HG03175 (cell line): ENCODE measurements around the gene PNISR.

Experiments
- ATAC-seq: cut with Tn5 transposase; IDR thresholded peaks from one replicate; pipeline ENCODE4 v1.9.1; 2021; ENCODE audit warnings: mild to moderate bottlenecking, moderate library complexity; ENCODE audit not compliant: unreplicated experiment

Gene PNISR

GRCh38 chr6:99407076-99407475 lies 18.0 kb downstream of the PNISR start:
- ATAC-seq: no peak

- ATAC-seq: no peak
These were observed 22.7 kb downstream of the PNISR start for GRCh38 chr6:99402448-99402847.

DNA sequence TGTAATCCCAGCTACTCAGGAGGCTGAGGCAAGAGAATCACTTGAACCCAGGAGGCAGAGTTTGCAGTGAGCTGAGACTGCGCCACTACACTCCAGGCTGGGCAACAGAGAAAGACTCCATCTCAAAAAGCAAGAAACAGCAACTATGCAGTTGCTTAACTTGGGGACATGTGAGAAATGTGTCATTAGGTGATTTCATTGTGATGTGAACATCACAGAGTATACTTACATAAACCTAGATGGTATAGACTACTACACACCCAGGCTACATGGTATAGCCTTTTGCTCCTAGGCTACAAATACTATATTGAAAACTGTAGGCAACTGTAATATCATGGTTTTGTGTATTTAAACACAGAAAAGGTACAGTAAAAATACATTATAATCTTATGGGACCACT lies 27.8 kb downstream of the PNISR start:
- no peak for ATAC-seq

DNA sequence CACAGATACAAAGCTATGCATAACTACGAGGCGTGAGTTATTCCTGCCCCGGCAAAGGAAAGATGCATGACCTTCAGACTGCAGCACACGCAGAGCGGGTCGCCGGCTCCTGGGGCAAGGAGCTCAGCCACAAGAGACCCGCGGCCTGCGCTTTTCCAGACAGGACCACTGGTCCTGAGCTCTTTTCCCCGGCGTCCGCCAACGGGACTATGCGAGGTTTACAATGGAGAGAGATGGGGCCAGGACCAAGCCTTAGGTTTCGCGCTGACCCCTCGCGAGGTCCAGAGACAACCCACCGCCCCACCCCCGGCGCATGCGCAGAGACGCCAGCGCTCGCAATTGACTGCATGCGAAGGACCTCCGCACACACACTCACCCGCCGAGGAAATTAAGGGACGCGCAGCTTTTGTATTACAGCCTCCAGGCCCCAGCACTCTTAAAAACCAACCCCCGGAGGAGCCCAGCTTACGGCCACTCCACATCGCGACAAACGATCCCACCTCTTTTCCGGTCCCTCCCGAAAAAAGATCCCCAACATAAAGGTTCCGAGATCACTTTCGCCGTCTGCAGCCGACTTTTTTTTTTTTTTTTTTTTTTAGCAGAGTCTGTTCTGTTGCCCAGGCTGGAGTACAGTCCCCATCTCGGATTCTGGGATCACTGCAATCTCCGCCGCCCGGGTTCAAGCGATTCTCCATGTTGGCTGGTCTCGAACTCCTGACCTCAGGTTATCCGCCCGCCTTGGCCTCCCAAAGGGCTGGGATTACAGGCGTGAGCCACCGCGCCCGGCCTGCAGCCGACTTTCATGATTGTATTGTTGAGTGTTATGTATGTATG lies 31.2 kb downstream of the PNISR start, which contains the start of gene COQ3:
COQ3 (minus strand) TSS at position 498 of the 834 bp plus-strand sequence; CDS start at position 482, 16 bp downstream.
- ATAC-seq: peak; percentile 77

DNA sequence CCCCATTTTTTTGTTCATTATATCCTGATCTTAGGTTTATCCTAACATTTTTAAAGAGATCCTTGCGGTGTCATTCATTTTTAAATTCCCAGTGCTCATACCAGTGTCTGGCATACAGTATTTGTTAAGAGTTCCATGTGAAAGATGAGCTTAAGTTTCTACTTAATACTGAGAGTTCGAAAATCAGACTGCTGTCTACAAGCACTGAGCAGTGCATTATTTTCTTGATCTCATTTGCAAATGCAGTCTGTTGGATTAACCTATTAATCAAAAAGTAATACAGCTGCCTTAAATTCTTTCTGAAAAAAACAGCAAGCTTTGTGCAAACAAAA lies 31.8 kb downstream of the PNISR start:
- ATAC-seq: peak; percentile 25

- ATAC-seq: no peak
These were observed 34.2 kb downstream of the PNISR start for GRCh38 chr6:99390896-99391295.

GRCh38 chr6:99384507-99384906 lies 40.6 kb downstream of the PNISR start:
- no peak for ATAC-seq

- no peak for ATAC-seq
These were observed 46.5 kb downstream of the PNISR start for GRCh38 chr6:99378636-99379035.

DNA sequence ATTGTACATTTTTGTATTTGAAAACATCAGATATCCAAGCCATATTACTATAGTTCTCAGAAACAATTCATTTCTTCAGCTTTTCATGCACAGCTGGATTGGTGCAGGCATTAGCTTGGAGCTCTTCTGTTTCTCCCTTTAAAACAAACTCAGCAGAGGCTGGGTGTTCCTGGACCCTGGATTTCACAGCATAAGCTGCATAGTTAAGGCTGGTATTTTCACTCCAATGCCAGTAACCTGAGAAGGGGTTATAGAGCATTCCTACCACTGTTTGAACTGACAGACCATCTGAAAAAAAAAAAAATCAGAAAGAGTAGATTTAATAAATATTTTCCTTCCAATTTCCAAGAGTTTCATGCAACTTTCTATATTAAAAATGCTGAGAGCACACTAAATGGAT lies 55.6 kb downstream of the PNISR start:
- no peak for ATAC-seq

DNA sequence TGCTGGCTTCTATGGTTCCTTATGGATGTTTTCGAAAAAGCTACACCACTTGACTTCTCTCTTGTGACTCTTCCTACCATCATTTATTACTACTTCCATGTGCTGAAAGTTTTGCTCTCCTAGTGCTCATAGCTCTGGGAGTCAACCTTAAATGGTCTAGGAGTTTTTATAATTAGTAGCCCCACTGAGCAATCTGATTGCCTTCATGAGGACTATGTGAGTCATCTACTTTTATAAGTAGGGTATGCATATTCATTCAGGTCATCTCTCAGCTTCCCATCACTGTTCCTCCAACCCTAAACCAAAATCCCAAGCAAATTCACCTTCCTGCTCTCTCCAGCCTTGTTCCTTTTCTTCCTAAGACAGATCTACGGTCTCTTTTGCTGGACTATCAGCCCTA lies 58.3 kb downstream of the PNISR start:
- no peak for ATAC-seq

DNA sequence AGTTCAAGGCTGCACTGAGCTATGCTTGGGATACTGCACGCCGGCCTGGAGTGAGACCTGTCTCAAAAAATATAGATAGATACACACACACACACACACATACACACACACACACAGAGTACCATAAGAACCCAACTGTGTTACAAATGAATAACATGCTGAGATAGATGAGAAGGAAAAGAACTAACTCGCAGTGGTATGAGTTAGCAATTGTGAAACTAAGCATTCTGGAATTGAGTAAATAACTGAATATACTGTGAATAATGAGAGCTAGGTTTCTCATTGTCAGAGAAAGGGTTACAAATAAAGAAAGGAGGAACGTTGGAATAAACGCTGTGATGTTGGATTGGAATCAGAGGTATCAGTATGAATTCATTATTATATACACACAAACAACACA lies 61.1 kb downstream of the PNISR start:
- ATAC-seq: peak; percentile 82

GRCh38 chr6:99362678-99363268 lies 62.3 kb downstream of the PNISR start:
- ATAC-seq: no peak

DNA sequence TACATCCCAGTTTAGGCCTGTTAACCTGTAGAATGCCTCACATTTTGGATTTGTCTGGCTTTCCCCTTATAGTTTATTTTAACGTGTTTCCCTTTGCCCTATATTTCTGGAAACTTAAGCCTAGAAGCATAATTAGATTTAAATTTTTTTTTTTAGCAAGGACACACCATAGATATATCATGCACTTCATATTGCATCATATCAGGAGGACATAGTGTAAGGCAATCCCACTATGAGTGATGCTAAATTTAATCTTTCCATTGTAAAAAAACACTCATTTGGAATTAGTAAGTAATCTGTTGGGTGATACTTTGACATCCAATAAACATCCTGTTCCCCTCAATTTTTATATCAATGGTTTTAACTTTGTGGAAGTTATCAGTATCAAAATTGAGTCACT lies 65.3 kb downstream of the PNISR start:
- ATAC-seq: no peak

GRCh38 chr6:99356641-99357040 lies 68.5 kb downstream of the PNISR start:
- no peak for ATAC-seq

- ATAC-seq: no peak
These were observed 70.1 kb downstream of the PNISR start for GRCh38 chr6:99354983-99355382.

GRCh38 chr6:99353126-99353525 lies 72.0 kb downstream of the PNISR start:
- ATAC-seq: no peak

- no peak for ATAC-seq
These were observed 74.5 kb downstream of the PNISR start for GRCh38 chr6:99350573-99350972.

- ATAC-seq: peak; percentile 40
These were observed 75.7 kb downstream of the PNISR start, which contains the start of gene FAXC for GRCh38 chr6:99349171-99350141. FAXC (minus strand) TSS chr6:99349674; CDS start chr6:99349372, 302 bp downstream.

DNA sequence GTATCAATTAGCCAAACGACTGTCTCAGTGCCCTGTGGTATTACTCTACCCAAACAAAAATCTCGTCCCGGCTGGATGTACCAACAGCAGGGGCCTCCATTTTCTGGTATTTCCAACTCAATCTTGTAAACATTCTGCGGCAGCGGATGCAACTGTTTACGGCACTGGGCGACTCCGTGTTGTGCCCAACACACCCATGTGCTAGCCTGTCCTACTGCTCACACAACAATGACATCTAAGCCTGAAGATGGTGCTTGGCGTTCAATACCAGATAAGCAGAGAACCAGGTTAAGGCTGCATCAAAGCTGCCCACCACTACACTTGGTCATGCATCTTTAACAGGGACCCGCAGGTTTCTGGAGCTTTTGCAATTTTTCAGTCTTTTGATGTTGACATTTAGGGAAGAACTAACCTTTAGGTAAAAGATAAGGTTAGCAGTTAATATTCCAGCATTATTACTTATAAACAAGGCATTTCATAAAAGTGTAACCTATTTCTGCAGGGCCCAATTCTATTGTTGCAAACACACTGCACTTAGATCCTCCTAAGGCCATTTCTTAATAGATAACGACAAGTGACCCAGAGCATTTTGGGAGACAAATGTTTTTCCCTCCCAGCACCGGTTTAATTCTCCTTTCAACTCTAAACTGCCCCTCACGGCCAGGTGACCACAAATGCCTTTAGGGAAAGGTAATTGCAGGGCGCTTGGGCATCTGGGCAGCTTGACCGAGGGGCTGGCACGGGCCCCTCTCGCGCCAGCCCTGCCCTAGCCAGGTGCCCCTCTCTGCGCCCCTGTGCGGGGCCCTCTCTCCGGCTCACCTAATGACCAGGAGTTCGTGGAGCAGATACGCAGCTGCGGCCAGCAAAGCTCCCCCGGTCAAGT lies 76.6 kb downstream of the PNISR start:
- no peak for ATAC-seq
